HepG2 (cell line): ENCODE results near the gene CLEC20A. TPM values are rescaled to one million over a fixed set of nuclear protein-coding genes. Genes with fewer than 3 reads are reported as not detected.

Experiments
- CHD2 ChIP-seq: IDR thresholded peaks from 2 replicates; pipeline ENCODE4 v1.6.1; 2011; ENCODE audit warnings: low read depth, low read length, improper control_type of control experiment
- EP300 ChIP-seq, 3 experiments: sonication (generic) in 1 of 3; formaldehyde crosslinking in 1 of 3; IDR thresholded peaks; 2 replicates each; pipeline versions ENCODE4 v1.5.1 to v1.6.1; 2011 to 2020; ENCODE audit warnings: low read depth in 2 of 3, low read length in 2 of 3, borderline replicate concordance in 1 of 3, improper control_type of control experiment in 1 of 3, mild to moderate bottlenecking in 1 of 3, missing genetic modification reagents in 1 of 3, moderate library complexity in 1 of 3
- FIP1L1 ChIP-seq: fragments of 200-400 bp; formaldehyde crosslinking; IDR thresholded peaks from 2 replicates; pipeline ENCODE4 v1.6.1; 2018; ENCODE audit warnings: low read depth, mild to moderate bottlenecking, low read length, moderate library complexity, borderline replicate concordance; ENCODE audit not compliant: insufficient read depth
- FOXK1 ChIP-seq: sonication (generic); formaldehyde crosslinking; IDR thresholded peaks from 2 replicates; pipeline ENCODE4 v1.4.0; 2020; ENCODE audit warnings: low read depth, missing genetic modification reagents, borderline replicate concordance
- HNRNPH1 ChIP-seq: fragments of 200-400 bp; formaldehyde crosslinking; optimal IDR thresholded peaks from 2 replicates; pipeline ENCODE3; 2017; ENCODE audit warnings: mild to moderate bottlenecking, low read depth, low read length
- SUZ12 ChIP-seq: fragments of 150-350 bp; IDR thresholded peaks from 2 replicates; pipeline ENCODE4 v1.6.1; 2014; ENCODE audit warnings: low read depth, low read length
- ZNF354B ChIP-seq: sonication (generic); formaldehyde crosslinking; IDR thresholded peaks from 2 replicates; pipeline ENCODE4 v1.8.0; 2022; ENCODE audit warnings: mild to moderate bottlenecking, missing genetic modification reagents
- ZNF382 ChIP-seq: sonication (generic); formaldehyde crosslinking; IDR thresholded peaks from 2 replicates; pipeline ENCODE4 v1.5.0; 2020; ENCODE audit warnings: missing genetic modification reagents, mild to moderate bottlenecking, borderline replicate concordance
- ZNF670 ChIP-seq: sonication (generic); formaldehyde crosslinking; IDR thresholded peaks from 2 replicates; pipeline ENCODE4 v1.8.0; 2022; ENCODE audit warnings: mild to moderate bottlenecking, missing genetic modification reagents, borderline replicate concordance
- ZSCAN30 ChIP-seq: sonication (generic); formaldehyde crosslinking; IDR thresholded peaks from 2 replicates; pipeline ENCODE4 v1.5.0; 2020; ENCODE audit warnings: mild to moderate bottlenecking, missing genetic modification reagents
- polyA plus RNA-seq, 8 experiments: library from polyadenylated mRNA; depleted of rRNA in 3 of 8; stranded (reverse) in 7 of 8; unstranded in 1 of 8; fragments of >200 nt; fragmentation: Illumina TruSeq in 4 of 8; extraction: Trizol in 4 of 8; gene quantifications; 2 replicates each; pipeline versions ENCODE4 v1.2.1 to v1.2.3, GENCODE V29; 2011 to 2016; ENCODE audit warnings: low read depth in 4 of 8, missing spikeins in 1 of 8, mixed read lengths in 1 of 8; ENCODE audit not compliant: insufficient read depth in 1 of 8
- total RNA-seq, 5 experiments: library from RNA; depleted of rRNA; stranded (reverse); fragments of >200 nt; fragmentation: Illumina TruSeq; extraction: Trizol; gene quantifications; 2 replicates each; pipeline ENCODE4 v1.2.3, GENCODE V29; 2016; ENCODE audit warnings: low read depth in 1 of 5
- TF ChIP-seq, protein P1 (sequence below): sonication (generic); formaldehyde crosslinking; IDR thresholded peaks from 2 replicates; pipeline ENCODE4 v1.4.0; 2020; ENCODE audit warnings: missing genetic modification reagents, borderline replicate concordance
- TF ChIP-seq, protein P2 (sequence below): sonication (generic); formaldehyde crosslinking; IDR thresholded peaks from 2 replicates; pipeline ENCODE4 v1.4.0; 2020; ENCODE audit warnings: missing genetic modification reagents; ENCODE audit errors: not compliant biosample characterization
- TF ChIP-seq, protein P3 (sequence below): sonication (generic); formaldehyde crosslinking; conservative IDR thresholded peaks from 2 replicates; pipeline ENCODE4 v1.8.0; 2022; ENCODE audit warnings: low read depth, missing genetic modification reagents
- TF ChIP-seq, protein P4 (sequence below), 2 experiments: sonication (generic) in 1 of 2; formaldehyde crosslinking in 1 of 2; IDR thresholded peaks; 2 replicates each; pipeline versions ENCODE4 v1.5.1 to v1.6.1; 2011 to 2020; ENCODE audit warnings: borderline replicate concordance in 1 of 2, low read depth in 1 of 2, low read length in 1 of 2, mild to moderate bottlenecking in 1 of 2, missing genetic modification reagents in 1 of 2, moderate library complexity in 1 of 2
- TF ChIP-seq, protein P5 (sequence below): sonication (generic); formaldehyde crosslinking; IDR thresholded peaks from 2 replicates; pipeline ENCODE4 v1.4.0; 2020; ENCODE audit warnings: missing genetic modification reagents, borderline replicate concordance

Gene CLEC20A
- total and polyA plus RNA-seq, 2 of the 13 experiments (the other 11 are each of a cell fraction or from before 2014, with no cell fraction given), result not detected

DNA sequence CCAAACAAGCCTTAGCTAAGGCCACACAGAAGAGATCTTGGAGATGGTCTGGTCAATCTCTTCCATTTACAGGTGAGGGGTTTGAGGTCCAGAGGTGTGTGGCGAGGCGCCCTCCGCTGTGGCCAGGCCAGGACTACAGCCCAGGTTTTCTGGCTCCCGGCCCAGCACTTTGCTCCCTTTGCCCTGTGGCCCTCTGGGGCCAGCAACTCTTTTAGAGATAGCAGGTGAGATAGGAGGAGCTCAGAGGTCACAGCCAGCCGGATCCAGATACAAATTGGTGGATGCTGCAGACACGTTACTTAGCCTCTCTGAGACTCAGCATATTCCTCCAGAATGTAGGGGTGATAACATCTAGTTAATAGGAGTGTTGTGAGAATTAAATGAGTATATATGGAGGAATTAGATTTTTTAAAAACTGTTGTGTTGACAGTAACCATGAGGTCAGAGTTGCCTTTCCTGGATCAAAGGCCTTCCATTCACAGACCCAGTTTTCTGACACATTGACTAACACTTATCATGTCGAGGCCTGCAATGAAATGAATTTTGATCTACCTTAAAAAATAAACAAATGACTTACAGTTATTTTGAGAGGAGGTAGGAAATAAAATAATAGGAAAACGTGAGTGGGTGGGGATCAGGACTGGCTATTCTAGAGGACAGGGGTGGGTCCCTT is 32.7 kb upstream of the CLEC20A start (continued):
- TF ChIP-seq, protein P1, sequence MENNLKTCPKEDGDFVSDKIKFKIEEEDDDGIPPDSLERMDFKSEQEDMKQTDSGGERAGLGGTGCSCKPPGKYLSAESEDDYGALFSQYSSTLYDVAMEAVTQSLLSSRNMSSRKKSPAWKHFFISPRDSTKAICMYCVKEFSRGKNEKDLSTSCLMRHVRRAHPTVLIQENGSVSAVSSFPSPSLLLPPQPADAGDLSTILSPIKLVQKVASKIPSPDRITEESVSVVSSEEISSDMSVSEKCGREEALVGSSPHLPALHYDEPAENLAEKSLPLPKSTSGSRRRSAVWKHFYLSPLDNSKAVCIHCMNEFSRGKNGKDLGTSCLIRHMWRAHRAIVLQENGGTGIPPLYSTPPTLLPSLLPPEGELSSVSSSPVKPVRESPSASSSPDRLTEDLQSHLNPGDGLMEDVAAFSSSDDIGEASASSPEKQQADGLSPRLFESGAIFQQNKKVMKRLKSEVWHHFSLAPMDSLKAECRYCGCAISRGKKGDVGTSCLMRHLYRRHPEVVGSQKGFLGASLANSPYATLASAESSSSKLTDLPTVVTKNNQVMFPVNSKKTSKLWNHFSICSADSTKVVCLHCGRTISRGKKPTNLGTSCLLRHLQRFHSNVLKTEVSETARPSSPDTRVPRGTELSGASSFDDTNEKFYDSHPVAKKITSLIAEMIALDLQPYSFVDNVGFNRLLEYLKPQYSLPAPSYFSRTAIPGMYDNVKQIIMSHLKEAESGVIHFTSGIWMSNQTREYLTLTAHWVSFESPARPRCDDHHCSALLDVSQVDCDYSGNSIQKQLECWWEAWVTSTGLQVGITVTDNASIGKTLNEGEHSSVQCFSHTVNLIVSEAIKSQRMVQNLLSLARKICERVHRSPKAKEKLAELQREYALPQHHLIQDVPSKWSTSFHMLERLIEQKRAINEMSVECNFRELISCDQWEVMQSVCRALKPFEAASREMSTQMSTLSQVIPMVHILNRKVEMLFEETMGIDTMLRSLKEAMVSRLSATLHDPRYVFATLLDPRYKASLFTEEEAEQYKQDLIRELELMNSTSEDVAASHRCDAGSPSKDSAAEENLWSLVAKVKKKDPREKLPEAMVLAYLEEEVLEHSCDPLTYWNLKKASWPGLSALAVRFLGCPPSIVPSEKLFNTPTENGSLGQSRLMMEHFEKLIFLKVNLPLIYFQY, result peak; percentile 61; the same call in 1 of the 2 replicates
- TF ChIP-seq ZNF354B (CRISPR knock-in tag) (no peak), EP300 (IDR thresholded peaks at IDR 0.05; ENCODE audit: low read depth in 2 of 2, low read length in 2 of 2) (peak in 1 of 2 experiments; percentile 38; a peak in 1 of 4 replicates), EP300 (CRISPR knock-in tag; IDR thresholded peaks at IDR 0.05; ENCODE audit: borderline replicate concordance) (no peak), ZSCAN30 (CRISPR knock-in tag) (no peak), FIP1L1 (no peak), SUZ12 (no peak), FOXK1 (CRISPR knock-in tag) (no peak), HNRNPH1 (no peak), CHD2 (no peak), ZNF670 (CRISPR knock-in tag) (no peak), ZNF382 (no peak)
- TF ChIP-seq, protein P2, sequence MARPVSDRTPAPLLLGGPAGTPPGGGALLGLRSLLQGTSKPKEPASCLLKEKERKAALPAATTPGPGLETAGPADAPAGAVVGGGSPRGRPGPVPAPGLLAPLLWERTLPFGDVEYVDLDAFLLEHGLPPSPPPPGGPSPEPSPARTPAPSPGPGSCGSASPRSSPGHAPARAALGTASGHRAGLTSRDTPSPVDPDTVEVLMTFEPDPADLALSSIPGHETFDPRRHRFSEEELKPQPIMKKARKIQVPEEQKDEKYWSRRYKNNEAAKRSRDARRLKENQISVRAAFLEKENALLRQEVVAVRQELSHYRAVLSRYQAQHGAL (CRISPR knock-in tag), result no peak
- TF ChIP-seq, protein P3, sequence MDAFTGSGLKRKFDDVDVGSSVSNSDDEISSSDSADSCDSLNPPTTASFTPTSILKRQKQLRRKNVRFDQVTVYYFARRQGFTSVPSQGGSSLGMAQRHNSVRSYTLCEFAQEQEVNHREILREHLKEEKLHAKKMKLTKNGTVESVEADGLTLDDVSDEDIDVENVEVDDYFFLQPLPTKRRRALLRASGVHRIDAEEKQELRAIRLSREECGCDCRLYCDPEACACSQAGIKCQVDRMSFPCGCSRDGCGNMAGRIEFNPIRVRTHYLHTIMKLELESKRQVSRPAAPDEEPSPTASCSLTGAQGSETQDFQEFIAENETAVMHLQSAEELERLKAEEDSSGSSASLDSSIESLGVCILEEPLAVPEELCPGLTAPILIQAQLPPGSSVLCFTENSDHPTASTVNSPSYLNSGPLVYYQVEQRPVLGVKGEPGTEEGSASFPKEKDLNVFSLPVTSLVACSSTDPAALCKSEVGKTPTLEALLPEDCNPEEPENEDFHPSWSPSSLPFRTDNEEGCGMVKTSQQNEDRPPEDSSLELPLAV (CRISPR knock-in tag), result no peak
- TF ChIP-seq, protein P4, sequence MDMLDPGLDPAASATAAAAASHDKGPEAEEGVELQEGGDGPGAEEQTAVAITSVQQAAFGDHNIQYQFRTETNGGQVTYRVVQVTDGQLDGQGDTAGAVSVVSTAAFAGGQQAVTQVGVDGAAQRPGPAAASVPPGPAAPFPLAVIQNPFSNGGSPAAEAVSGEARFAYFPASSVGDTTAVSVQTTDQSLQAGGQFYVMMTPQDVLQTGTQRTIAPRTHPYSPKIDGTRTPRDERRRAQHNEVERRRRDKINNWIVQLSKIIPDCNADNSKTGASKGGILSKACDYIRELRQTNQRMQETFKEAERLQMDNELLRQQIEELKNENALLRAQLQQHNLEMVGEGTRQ (IDR thresholded peaks at IDR 0.05; ENCODE audit: low read depth, low read length), result no peak
- TF ChIP-seq, protein P4 (CRISPR knock-in tag; IDR thresholded peaks at IDR 0.05; ENCODE audit: borderline replicate concordance), result no peak
- TF ChIP-seq, protein P5, sequence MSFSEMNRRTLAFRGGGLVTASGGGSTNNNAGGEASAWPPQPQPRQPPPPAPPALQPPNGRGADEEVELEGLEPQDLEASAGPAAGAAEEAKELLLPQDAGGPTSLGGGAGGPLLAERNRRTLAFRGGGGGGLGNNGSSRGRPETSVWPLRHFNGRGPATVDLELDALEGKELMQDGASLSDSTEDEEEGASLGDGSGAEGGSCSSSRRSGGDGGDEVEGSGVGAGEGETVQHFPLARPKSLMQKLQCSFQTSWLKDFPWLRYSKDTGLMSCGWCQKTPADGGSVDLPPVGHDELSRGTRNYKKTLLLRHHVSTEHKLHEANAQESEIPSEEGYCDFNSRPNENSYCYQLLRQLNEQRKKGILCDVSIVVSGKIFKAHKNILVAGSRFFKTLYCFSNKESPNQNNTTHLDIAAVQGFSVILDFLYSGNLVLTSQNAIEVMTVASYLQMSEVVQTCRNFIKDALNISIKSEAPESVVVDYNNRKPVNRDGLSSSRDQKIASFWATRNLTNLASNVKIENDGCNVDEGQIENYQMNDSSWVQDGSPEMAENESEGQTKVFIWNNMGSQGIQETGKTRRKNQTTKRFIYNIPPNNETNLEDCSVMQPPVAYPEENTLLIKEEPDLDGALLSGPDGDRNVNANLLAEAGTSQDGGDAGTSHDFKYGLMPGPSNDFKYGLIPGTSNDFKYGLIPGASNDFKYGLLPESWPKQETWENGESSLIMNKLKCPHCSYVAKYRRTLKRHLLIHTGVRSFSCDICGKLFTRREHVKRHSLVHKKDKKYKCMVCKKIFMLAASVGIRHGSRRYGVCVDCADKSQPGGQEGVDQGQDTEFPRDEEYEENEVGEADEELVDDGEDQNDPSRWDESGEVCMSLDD (CRISPR knock-in tag), result no peak
